Esophagus squamous epithelium (tissue), 5 donors: Measurements from ENCODE around the gene MROH2A. TPM values are rescaled to one million over a fixed set of nuclear protein-coding genes. Genes with fewer than 3 reads are reported as not detected.

ENCODE experiments used
- DNase-seq: peaks from one replicate; lab custom pipeline; 2025; lab: John Stamatoyannopoulos, UW
- H3K27ac ChIP-seq, 4 donors: fragments of 200-600 bp; sonication (generic); one replicate each; pipeline ENCODE4 v1.5.1; 2016 to 2019; ENCODE audit warnings: mild to moderate bottlenecking in 1 of 4
- H3K27me3 ChIP-seq, 4 donors: fragments of 200-600 bp; sonication (generic); 1 replicate in 3 of 4; 2 replicates in 1 of 4; pipeline versions ENCODE4 v1.5.1 to v1.6.0; 2017 to 2021; ENCODE audit warnings: antibody characterized with exemption in 1 of 4
- H3K36me3 ChIP-seq, 3 donors: fragments of 200-600 bp; sonication (generic); one replicate each; pipeline ENCODE4 v1.5.1; 2016 to 2019
- H3K4me1 ChIP-seq, 3 donors: fragments of 200-600 bp; sonication (generic); one replicate each; pipeline ENCODE4 v1.5.1; 2017 to 2019
- H3K4me3 ChIP-seq, 4 donors: fragments of 200-600 bp; sonication (generic); 1 replicate in 3 of 4; 2 replicates in 1 of 4; pipeline ENCODE4 v1.5.1; 2016 to 2019; ENCODE audit warnings: mild to moderate bottlenecking in 2 of 4, moderate library complexity in 1 of 4
- H3K9me3 ChIP-seq, 3 donors: fragments of 200-600 bp; sonication (generic); one replicate each; pipeline ENCODE4 v1.5.1; 2016 to 2019
- CTCF ChIP-seq, 6 experiments: fragments of 450-650 bp in 4 of 6; fragments of 200-600 bp in 2 of 6; sonication (generic) in 2 of 6; IDR thresholded peaks; one replicate each; pipeline ENCODE4 v1.5.1; 2016 to 2019; ENCODE audit warnings: antibody characterized with exemption in 6 of 6, mild to moderate bottlenecking in 4 of 6, moderate library complexity in 4 of 6
- POLR2A ChIP-seq, 4 donors: fragments of 450-650 bp; IDR thresholded peaks; one replicate each; pipeline ENCODE4 v1.6.1; 2017; ENCODE audit warnings: antibody characterized with exemption in 4 of 4, mild to moderate bottlenecking in 4 of 4, moderate library complexity in 3 of 4
- WGBS, 2 donors: methylation state at CpG; one replicate each; pipeline ENCODE4 v1.1.5; 2018; 5-methylcytosine and 5-hydroxymethylcytosine counted together
- intact Hi-C: fragments of 100-400 bp; cut with DNase I; formaldehyde crosslinking; loops from one replicate; pipeline ENCODE4 v1.15.0; 2022
- total RNA-seq, 4 donors: library from RNA; depleted of rRNA; stranded (reverse); fragments of >200 nt; gene quantifications; one replicate each; pipeline ENCODE4 v1.1.0, GENCODE V29; 2016
- donor health status: DM: yes; HTN: yes; CAD: no.

The MROH2A gene
- total RNA-seq, 4 donors from 2014 or later = under 0.01 to 2.1 (median 0.57) TPM

GRCh38 chr2:233820774-233821105 lies 42.6 kb downstream of the MROH2A start:
- 75 to 96% methylated on average over 6 of the region's 6 CpGs for WGBS, 2 donors
- no peaks in the 10 kb centered on the region for H3K27me3 ChIP-seq
- no peak overlapping the region for H3K4me3 ChIP-seq
- H3K9me3 ChIP-seq = no peaks in the 10 kb centered on the region
- intact Hi-C loops = no loop called here
- TF ChIP-seq POLR2A (IDR thresholded peaks at IDR 0.05) (no peak), CTCF (IDR thresholded peaks at IDR 0.05) (no peak)
- H3K36me3 ChIP-seq = no peaks in the 10 kb centered on the region
- no peak for DNase-seq
- H3K4me1 ChIP-seq = no peaks in the 10 kb centered on the region
- no peak overlapping the region for H3K27ac ChIP-seq

GRCh38 chr2:233821196-233821595 lies 43.1 kb downstream of the MROH2A start:
- no peaks in the 10 kb centered on the region for H3K27me3 ChIP-seq
- no peak for DNase-seq
- no peaks in the 10 kb centered on the region for H3K4me1 ChIP-seq
- H3K9me3 ChIP-seq = no peaks in the 10 kb centered on the region
- no peaks in the 10 kb centered on the region for H3K36me3 ChIP-seq
- 84 to 94% methylated on average over 2 to 3 of the region's 3 CpGs for WGBS, 2 donors
- TF ChIP-seq CTCF (IDR thresholded peaks at IDR 0.05) = no peak
- TF ChIP-seq POLR2A (IDR thresholded peaks at IDR 0.05) = no peak
- no peak overlapping the region for H3K27ac ChIP-seq
- intact Hi-C loops = no loop called here
- no peak overlapping the region for H3K4me3 ChIP-seq

DNA sequence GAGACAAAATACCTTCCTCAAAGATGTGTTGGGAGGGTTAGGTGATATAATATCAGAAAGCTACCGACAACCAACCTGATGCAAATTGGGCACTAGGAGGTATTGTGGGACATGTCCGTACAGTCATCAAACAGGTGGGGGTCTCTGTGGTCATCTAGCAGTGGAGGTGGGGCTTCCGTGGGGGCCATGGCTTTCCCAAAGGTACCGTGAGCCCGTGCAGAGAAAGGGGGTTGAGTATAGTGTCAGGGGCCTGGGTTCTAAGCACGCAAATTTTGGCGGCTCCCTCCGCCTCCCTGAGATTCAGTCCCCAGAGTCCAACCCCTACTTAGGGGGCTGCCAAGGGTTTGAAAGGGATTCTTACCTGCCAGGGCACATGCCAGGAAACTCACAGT lies 43.6 kb downstream of the MROH2A start:
- intact Hi-C loops = no loop called here
- Histone ChIP-seq H3K27ac (no peak overlapping the region), H3K9me3 (no peaks in the 10 kb centered on the region), H3K4me3 (no peak overlapping the region), H3K36me3 (no peaks in the 10 kb centered on the region), H3K4me1 (no peaks in the 10 kb centered on the region), H3K27me3 (no peaks in the 10 kb centered on the region)
- TF ChIP-seq POLR2A (IDR thresholded peaks at IDR 0.05) (no peak), CTCF (IDR thresholded peaks at IDR 0.05) (no peak)
- WGBS, 2 donors = 93 to 94% methylated on average over 7 of the region's 8 CpGs
- DNase-seq = no peak

DNA sequence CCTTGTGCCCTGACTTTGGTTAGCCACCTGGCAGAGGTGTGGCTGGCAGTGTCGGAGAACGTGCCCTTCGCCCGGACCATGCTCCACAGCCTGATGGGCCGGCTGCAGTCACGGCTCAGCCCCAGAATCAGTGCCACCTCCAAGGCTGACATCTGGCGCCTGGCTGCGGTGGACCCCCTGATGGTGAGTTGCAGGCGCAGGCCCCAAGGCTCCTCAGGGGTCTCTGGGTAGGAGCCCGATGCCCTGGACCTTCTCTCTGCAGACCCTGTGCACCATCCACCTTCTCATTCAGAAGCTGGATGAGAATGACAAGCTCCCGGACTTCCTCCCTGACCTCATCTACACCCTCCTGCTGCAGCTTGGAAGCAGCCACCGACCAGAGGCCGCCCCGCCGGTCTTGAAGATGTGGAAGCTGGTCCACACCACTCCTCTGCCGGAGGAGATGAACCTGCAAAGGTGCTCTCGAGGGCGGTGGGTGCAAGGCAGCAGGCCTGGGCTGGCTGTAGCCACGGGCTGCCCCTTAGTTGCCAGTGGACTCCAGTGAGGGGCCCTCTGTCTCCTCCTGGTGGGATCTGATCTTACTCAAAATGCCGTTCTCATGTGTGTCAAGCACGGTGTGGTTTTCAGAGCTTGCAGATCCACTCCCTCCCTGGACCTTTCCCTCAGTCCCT lies 44.1 kb downstream of the MROH2A start:
- TF ChIP-seq POLR2A (IDR thresholded peaks at IDR 0.05) (no peak), CTCF (IDR thresholded peaks at IDR 0.05) (no peak)
- no peak overlapping the region for H3K27ac ChIP-seq
- WGBS, 2 donors = 84 to 88% methylated on average over 3 to 10 of the region's 21 CpGs
- H3K36me3 ChIP-seq = no peaks in the 10 kb centered on the region
- no peak overlapping the region for H3K4me3 ChIP-seq
- no peaks in the 10 kb centered on the region for H3K9me3 ChIP-seq
- DNase-seq = no peak
- intact Hi-C loops = no loop called here
- no peaks in the 10 kb centered on the region for H3K4me1 ChIP-seq
- no peaks in the 10 kb centered on the region for H3K27me3 ChIP-seq

- no peak for DNase-seq
- Histone ChIP-seq H3K4me3 (no peak overlapping the region), H3K27ac (no peak overlapping the region), H3K4me1 (no peaks in the 10 kb centered on the region), H3K27me3 (no peaks in the 10 kb centered on the region), H3K9me3 (no peaks in the 10 kb centered on the region), H3K36me3 (no peaks in the 10 kb centered on the region)
- intact Hi-C loops = no loop called here
- 72 to 82% methylated on average over 8 to 12 of the region's 25 CpGs for WGBS, 2 donors
- TF ChIP-seq POLR2A (IDR thresholded peaks at IDR 0.05) = no peak
- TF ChIP-seq CTCF (IDR thresholded peaks at IDR 0.05) = no peak
Measured at GRCh38 chr2:233822781-233823730, 44.9 kb downstream of the MROH2A start.
